ENCODE results near the gene MGME1. TPM values are rescaled to one million over a fixed set of nuclear protein-coding genes. Genes with fewer than 3 reads are reported as not detected.
A peak's percentile ranks its signal among the peaks of the same experiment; 100 is the strongest.

MGME1 gene
- 10 to 100 TPM; 10.9 to 25.9 (median 22.3) TPM for total RNA-seq
- long read RNA-seq, donor 1, partial matches to known transcripts, result 1 of 8 reads
- long read RNA-seq, donor 1, other reads (novel, unspliced or antisense), result 4 of 8 reads
- long read RNA-seq, donor 2, transcript MGME1-203 (5 exons, 2,336 nt), result major isoform, 6 of 18 reads
- long read RNA-seq, donor 2, partial matches to known transcripts, result 5 of 18 reads
- long read RNA-seq, donor 2, other reads (novel, unspliced or antisense), result 3 of 18 reads

DNA sequence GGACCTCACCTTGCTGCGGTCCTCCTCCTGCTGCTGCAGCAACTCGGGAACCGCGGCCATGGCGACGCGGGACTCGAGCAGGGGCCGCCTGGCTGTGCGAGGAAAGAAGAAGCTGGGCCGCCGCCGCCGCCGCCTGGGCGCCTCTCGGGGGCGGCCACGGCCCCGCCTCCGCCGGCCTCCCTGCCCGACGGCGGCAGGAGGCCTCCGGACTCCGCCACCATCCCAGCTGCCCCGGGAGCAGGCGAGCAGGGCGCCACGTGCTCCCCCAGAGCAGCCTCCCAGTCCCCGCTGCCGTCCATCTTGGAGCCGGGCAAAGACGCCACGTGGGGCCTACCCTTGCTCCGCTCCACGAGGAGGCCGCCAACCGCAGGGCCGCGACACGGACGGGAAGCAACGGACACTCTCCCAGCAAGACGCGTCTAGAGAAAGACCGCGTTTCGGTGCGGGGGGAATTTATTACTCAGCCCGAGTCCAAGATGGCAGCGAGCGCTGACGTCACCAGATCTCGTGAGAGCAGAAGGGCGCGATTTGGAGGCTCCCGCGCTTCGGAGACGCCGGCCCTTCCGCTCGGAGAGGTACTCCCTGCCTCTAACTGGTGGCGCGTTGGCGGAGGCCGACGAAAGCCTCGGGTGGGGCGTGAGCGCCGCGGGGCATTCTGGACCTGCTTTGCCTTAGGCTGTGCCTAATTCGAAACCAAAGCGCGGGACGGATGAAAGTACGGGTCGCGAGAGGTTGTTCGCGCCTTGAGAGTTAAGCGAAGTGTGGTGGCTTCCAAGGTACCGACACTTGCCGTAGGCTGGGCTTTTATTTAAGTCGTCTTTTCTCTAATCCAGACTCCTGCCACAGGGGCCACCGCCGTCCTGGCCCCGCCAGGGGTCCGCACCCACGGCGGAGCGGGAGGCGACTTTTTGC lies at the start of gene MGME1, which contains the start of gene SNX5:
Gene MGME1 (plus strand): TSS at position 653 of the 912 bp plus-strand sequence. CDS start 842 bp downstream, outside the sequence.
Gene SNX5 (minus strand): TSS at position 429 of the 912 bp plus-strand sequence. CDS start 369 bp downstream, at position 60.
- peaks cover 32% of the 10 kb centered on the region for H3K4me1 ChIP-seq (ENCODE audit: low read depth)
- no peak for TF ChIP-seq CTCF (IDR thresholded peaks at IDR 0.05)
- intact Hi-C loops (cut with DNase I, micrococcal nuclease), result no loop called here
- no peaks in the 10 kb centered on the region for H3K36me3 ChIP-seq (ENCODE audit: low read depth)
- peak within 1 kb of the TSS; percentile 83 for H3K4me3 ChIP-seq
- H3K9me3 ChIP-seq, result no peaks in the 10 kb centered on the region
- peak; percentile 99 to 100 (median 100) for DNase-seq
- ATAC-seq, result peak; percentile 89

- Histone ChIP-seq H3K4me1 (ENCODE audit: low read depth) (peaks cover 9% of the 10 kb centered on the region), H3K9me3 (no peaks in the 10 kb centered on the region), H3K36me3 (ENCODE audit: low read depth) (no peaks in the 10 kb centered on the region), H3K4me3 (no peak overlapping the region)
- no peak for DNase-seq
- intact Hi-C loops (cut with DNase I, micrococcal nuclease), result no loop called here
- TF ChIP-seq CTCF (IDR thresholded peaks at IDR 0.05), result no peak
- ATAC-seq, result no peak
These were observed 49.7 kb upstream of the MGME1 start for GRCh38 chr20:17919149-17919548.

DNA sequence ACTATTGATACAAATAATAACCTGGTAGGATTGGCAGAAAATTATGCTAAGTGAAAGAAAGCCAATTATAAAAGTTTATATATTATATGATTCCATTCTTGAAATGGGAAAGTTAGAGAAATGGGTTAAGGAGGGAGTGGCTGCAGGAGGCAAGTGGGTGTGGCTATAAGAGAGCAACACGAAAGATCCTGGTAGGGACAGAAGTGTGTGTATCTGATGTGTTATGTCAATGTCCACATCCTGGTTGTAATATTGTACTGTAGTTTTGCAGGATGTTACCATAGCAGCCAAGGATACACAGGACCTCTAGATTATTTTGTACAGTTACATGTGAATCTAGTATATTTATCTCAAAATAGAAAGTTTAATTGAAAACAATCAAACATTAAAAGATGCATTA lies 47.0 kb upstream of the MGME1 start:
- no peak overlapping the region for H3K4me3 ChIP-seq
- no peak for DNase-seq
- TF ChIP-seq CTCF (IDR thresholded peaks at IDR 0.05), result no peak
- H3K9me3 ChIP-seq, result no peaks in the 10 kb centered on the region
- intact Hi-C loops (cut with DNase I, micrococcal nuclease), result no loop called here
- ATAC-seq, result peak; percentile 71
- peaks cover 35% of the 10 kb centered on the region for H3K4me1 ChIP-seq (ENCODE audit: low read depth)
- H3K36me3 ChIP-seq (ENCODE audit: low read depth), result no peaks in the 10 kb centered on the region

GRCh38 chr20:17925141-17925939 lies 43.5 kb upstream of the MGME1 start:
- peak; percentile 74 for ATAC-seq
- Histone ChIP-seq H3K4me3 (no peak overlapping the region), H3K4me1 (ENCODE audit: low read depth) (peaks cover 59% of the 10 kb centered on the region), H3K36me3 (ENCODE audit: low read depth) (no peaks in the 10 kb centered on the region), H3K9me3 (no peaks in the 10 kb centered on the region)
- intact Hi-C loops (cut with DNase I, micrococcal nuclease), result no loop called here
- DNase-seq, result peak; percentile 75 to 92 (median 77)
- TF ChIP-seq CTCF (IDR thresholded peaks at IDR 0.05), result no peak

DNA sequence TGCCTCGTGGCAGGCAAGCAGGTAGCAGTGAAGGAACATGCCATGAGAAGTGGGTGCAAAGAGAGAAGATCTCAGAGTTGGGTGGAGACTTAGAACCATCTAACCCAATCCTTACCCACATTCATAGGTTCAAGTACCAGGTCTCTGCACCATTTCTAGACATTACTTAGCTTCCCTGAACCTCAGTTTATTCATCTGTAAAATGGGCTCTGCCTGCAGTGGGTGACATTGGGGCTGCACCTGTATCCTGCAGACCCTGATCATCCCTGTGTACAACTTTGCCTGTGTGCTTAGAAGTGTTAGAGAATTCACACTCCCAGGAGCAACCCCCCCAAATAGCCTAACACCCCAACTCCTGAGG lies 42.9 kb upstream of the MGME1 start:
- DNase-seq (no peak), ATAC-seq (no peak)
- intact Hi-C loops (cut with DNase I, micrococcal nuclease), result no loop called here
- Histone ChIP-seq H3K36me3 (ENCODE audit: low read depth) (no peaks in the 10 kb centered on the region), H3K4me1 (ENCODE audit: low read depth) (peaks cover 59% of the 10 kb centered on the region), H3K9me3 (no peaks in the 10 kb centered on the region), H3K4me3 (no peak overlapping the region)
- no peak for TF ChIP-seq CTCF (IDR thresholded peaks at IDR 0.05)

Data from mucosa of descending colon (tissue), 3 donors.